Endothelial cell of umbilical vein (primary cell): ENCODE data around the gene RABL6.

ENCODE experiments used
- EZH2 ChIP-seq: IDR thresholded peaks from 2 replicates; pipeline ENCODE4 v1.6.1; 2012; ENCODE audit warnings: borderline replicate concordance, low read depth, mild to moderate bottlenecking, moderate library complexity, low read length, inconsistent platforms; ENCODE audit not compliant: severe bottlenecking
- FOS ChIP-seq: IDR thresholded peaks from 2 replicates; pipeline ENCODE4 v1.6.1; 2011; ENCODE audit warnings: mild to moderate bottlenecking, low read length, moderate library complexity, borderline replicate concordance; ENCODE audit not compliant: insufficient read depth
- GATA2 ChIP-seq: IDR thresholded peaks from 2 replicates; pipeline ENCODE4 v1.7.0; 2011; ENCODE audit warnings: low read depth, mild to moderate bottlenecking, moderate library complexity, mixed read lengths, low read length; ENCODE audit not compliant: insufficient read length, insufficient read depth
- JUN ChIP-seq: IDR thresholded peaks from 2 replicates; pipeline ENCODE4 v1.6.1; 2011; ENCODE audit warnings: borderline replicate concordance, low read depth; ENCODE audit not compliant: insufficient read length, insufficient read depth
- MAX ChIP-seq: IDR thresholded peaks from 2 replicates; pipeline ENCODE4 v1.6.1; 2011; ENCODE audit not compliant: insufficient read depth, insufficient read length
- MYC ChIP-seq: IDR thresholded peaks from one replicate; pipeline ENCODE4 v1.6.1; 2011; ENCODE audit warnings: mild to moderate bottlenecking, low read depth, low read length
- POLR2A ChIP-seq: IDR thresholded peaks from 2 replicates; pipeline ENCODE4 v1.6.1; 2012; ENCODE audit warnings: low read depth, mild to moderate bottlenecking, control low read depth, low read length
- POLR2AphosphoS5 ChIP-seq: IDR thresholded peaks from 2 replicates; pipeline ENCODE4 v1.6.1; 2012; ENCODE audit warnings: low read depth, mild to moderate bottlenecking, control low read depth, low read length, moderate library complexity; ENCODE audit not compliant: insufficient read depth
- TF ChIP-seq, protein P1 (sequence below), 2 donors: IDR thresholded peaks; 1 replicate in 1 of 2; 2 replicates in 1 of 2; pipeline ENCODE4 v1.5.1; 2011; ENCODE audit warnings: low read length in 2 of 2, mild to moderate bottlenecking in 2 of 2, moderate library complexity in 2 of 2, control low read depth in 1 of 2, inconsistent platforms in 1 of 2, low read depth in 1 of 2; ENCODE audit not compliant: insufficient read depth in 1 of 2; ENCODE audit errors: extremely low read depth in 1 of 2

DNA sequence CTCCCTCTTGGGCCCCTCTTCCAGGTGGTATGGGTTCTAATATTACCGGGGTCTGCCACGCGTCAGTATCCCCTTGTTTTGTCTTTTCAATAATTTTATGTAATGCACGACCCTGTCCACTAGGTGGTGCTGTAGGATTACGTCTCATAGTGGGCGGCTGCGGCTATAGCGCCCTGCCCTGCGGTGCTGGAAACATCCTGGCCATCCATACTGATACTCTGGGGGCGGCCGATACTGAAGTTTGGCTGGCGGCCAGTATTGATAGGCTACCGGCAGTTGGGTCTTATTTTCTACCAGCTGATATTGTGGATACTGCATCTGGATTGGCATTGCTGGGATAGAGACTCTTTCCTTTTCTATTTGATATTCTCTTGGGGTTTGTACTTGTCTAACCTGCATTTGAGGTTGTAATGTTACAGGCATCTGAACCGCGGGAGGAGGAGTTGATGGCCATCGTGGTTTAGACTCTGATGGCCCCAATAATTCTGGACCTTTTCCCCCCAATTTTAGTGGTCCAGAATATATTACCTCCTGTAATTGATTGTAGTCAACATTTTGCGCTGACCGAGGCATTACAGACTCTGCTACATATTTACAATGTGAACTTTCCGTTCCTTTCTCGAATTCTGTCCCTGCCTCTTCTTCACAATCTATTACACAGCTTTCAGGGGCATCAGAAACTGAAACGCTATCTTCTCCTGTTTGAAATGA lies 19.9 kb upstream of the RABL6 start:
- no peak for TF ChIP-seq POLR2A
- TF ChIP-seq, protein P1, sequence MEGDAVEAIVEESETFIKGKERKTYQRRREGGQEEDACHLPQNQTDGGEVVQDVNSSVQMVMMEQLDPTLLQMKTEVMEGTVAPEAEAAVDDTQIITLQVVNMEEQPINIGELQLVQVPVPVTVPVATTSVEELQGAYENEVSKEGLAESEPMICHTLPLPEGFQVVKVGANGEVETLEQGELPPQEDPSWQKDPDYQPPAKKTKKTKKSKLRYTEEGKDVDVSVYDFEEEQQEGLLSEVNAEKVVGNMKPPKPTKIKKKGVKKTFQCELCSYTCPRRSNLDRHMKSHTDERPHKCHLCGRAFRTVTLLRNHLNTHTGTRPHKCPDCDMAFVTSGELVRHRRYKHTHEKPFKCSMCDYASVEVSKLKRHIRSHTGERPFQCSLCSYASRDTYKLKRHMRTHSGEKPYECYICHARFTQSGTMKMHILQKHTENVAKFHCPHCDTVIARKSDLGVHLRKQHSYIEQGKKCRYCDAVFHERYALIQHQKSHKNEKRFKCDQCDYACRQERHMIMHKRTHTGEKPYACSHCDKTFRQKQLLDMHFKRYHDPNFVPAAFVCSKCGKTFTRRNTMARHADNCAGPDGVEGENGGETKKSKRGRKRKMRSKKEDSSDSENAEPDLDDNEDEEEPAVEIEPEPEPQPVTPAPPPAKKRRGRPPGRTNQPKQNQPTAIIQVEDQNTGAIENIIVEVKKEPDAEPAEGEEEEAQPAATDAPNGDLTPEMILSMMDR (IDR thresholded peaks at IDR 0.05; ENCODE audit: extremely low read depth in 1 of 2, insufficient read depth in 1 of 2, low read depth in 1 of 2, low read length in 2 of 2), result peak; percentile 66 to 75
- TF ChIP-seq POLR2AphosphoS5, result no peak
- no peak for TF ChIP-seq EZH2
- no peak for TF ChIP-seq GATA2
- no peak for TF ChIP-seq FOS
- no peak for TF ChIP-seq JUN
- no peak for TF ChIP-seq MAX
- no peak for TF ChIP-seq MYC
